Keratinocyte (primary cell): ENCODE measurements around the gene PDE6A.

ENCODE experiments used
- EZH2 ChIP-seq: IDR thresholded peaks from one replicate; pipeline ENCODE4 v1.6.1; 2012; ENCODE audit warnings: inconsistent platforms, mild to moderate bottlenecking, low read length, moderate library complexity
- TF ChIP-seq, protein P1 (sequence below), 3 experiments: IDR thresholded peaks in 1 of 3; conservative IDR thresholded peaks in 1 of 3; optimal IDR thresholded peaks in 1 of 3; 2 replicates in 2 of 3; 3 replicates in 1 of 3; pipeline versions ENCODE3 to v1.5.1; 2011; ENCODE audit warnings: low read length in 3 of 3, mild to moderate bottlenecking in 3 of 3, moderate library complexity in 2 of 3, control low read depth in 1 of 3, inconsistent platforms in 1 of 3; ENCODE audit not compliant: insufficient read depth in 2 of 3; ENCODE audit errors: extremely low read depth in 1 of 3

DNA sequence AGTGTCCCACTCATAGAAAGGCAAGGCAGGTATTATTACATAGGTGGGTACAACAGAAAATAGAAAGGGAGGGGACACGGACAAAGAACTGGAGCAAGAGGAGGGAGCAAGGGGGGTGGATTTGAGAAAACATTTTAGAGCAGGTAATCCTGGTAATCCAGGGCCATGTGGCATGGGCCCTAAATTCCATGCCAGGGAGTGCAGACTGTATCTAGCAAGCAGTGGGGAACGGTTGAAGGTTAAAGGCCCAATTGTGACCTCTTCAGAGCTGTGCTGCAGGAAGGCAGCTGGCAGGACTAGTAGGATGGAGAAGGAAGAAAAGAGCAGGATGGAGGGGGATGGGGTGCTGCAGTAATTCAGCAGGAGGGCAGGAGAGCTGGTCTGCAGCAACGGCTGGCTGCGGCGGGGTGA lies 75.2 kb downstream of the PDE6A start:
- TF ChIP-seq, protein P1, sequence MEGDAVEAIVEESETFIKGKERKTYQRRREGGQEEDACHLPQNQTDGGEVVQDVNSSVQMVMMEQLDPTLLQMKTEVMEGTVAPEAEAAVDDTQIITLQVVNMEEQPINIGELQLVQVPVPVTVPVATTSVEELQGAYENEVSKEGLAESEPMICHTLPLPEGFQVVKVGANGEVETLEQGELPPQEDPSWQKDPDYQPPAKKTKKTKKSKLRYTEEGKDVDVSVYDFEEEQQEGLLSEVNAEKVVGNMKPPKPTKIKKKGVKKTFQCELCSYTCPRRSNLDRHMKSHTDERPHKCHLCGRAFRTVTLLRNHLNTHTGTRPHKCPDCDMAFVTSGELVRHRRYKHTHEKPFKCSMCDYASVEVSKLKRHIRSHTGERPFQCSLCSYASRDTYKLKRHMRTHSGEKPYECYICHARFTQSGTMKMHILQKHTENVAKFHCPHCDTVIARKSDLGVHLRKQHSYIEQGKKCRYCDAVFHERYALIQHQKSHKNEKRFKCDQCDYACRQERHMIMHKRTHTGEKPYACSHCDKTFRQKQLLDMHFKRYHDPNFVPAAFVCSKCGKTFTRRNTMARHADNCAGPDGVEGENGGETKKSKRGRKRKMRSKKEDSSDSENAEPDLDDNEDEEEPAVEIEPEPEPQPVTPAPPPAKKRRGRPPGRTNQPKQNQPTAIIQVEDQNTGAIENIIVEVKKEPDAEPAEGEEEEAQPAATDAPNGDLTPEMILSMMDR (optimal IDR thresholded peaks at IDR 0.05 in 1 of 3, IDR thresholded peaks at IDR 0.05 in 1 of 3, conservative IDR thresholded peaks at IDR 0.05 in 1 of 3; ENCODE audit: extremely low read depth in 1 of 3, insufficient read depth in 2 of 3, low read length in 3 of 3) = no peak
- TF ChIP-seq EZH2 = no peak
